GDM1 (cell line): ENCODE measurements around the gene ZNF500.

ENCODE experiments used
- DNase-seq: peaks from one replicate; lab custom pipeline; 2025; lab: John Stamatoyannopoulos, UW

ZNF500 gene

GRCh38 chr16:4772351-4772750 is 5.4 kb upstream of the ZNF500 start:
- DNase-seq = no peak

GRCh38 chr16:4771646-4772045 is 4.7 kb upstream of the ZNF500 start:
- no peak for DNase-seq

GRCh38 chr16:4769306-4769638 is 2.3 kb upstream of the ZNF500 start:
- DNase-seq = no peak

- DNase-seq = peak; percentile 58
These were observed 1.8 kb upstream of the ZNF500 start for GRCh38 chr16:4768549-4769305.

GRCh38 chr16:4767872-4768548 is 1.0 kb upstream of the ZNF500 start:
- no peak for DNase-seq

- DNase-seq = no peak
These were observed 1.2 kb downstream of the ZNF500 start for GRCh38 chr16:4765511-4766474.

GRCh38 chr16:4763791-4764190 is 3.2 kb downstream of the ZNF500 start:
- no peak for DNase-seq

- no peak for DNase-seq
These were observed 4.8 kb downstream of the ZNF500 start for GRCh38 chr16:4762205-4762604.

GRCh38 chr16:4760221-4760910 is 6.6 kb downstream of the ZNF500 start:
- no peak for DNase-seq

GRCh38 chr16:4755687-4756086 is 11.3 kb downstream of the ZNF500 start:
- no peak for DNase-seq

GRCh38 chr16:4754865-4755264 is 12.1 kb downstream of the ZNF500 start:
- DNase-seq = no peak

GRCh38 chr16:4753227-4753626 is 13.7 kb downstream of the ZNF500 start:
- no peak for DNase-seq

GRCh38 chr16:4752351-4753100 is 14.4 kb downstream of the ZNF500 start:
- DNase-seq = no peak

GRCh38 chr16:4750896-4751295 is 16.1 kb downstream of the ZNF500 start:
- no peak for DNase-seq

GRCh38 chr16:4749700-4750257 is 17.2 kb downstream of the ZNF500 start:
- no peak for DNase-seq

- no peak for DNase-seq
These were observed 18.1 kb downstream of the ZNF500 start for GRCh38 chr16:4748682-4749411.

- DNase-seq = no peak
These were observed 18.9 kb downstream of the ZNF500 start for GRCh38 chr16:4747906-4748681.

- DNase-seq = no peak
These were observed 19.9 kb downstream of the ZNF500 start for GRCh38 chr16:4746991-4747574.

GRCh38 chr16:4746215-4746614 is 20.7 kb downstream of the ZNF500 start:
- no peak for DNase-seq
